HG03066 (cell line): ENCODE results near the gene ANK3.
A peak's percentile ranks its signal among the peaks of the same experiment; 100 is the strongest.

Source experiments
- ATAC-seq: cut with Tn5 transposase; IDR thresholded peaks from one replicate; pipeline ENCODE4 v1.9.1; 2021; ENCODE audit warnings: low read depth; ENCODE audit not compliant: unreplicated experiment

The ANK3 gene

DNA sequence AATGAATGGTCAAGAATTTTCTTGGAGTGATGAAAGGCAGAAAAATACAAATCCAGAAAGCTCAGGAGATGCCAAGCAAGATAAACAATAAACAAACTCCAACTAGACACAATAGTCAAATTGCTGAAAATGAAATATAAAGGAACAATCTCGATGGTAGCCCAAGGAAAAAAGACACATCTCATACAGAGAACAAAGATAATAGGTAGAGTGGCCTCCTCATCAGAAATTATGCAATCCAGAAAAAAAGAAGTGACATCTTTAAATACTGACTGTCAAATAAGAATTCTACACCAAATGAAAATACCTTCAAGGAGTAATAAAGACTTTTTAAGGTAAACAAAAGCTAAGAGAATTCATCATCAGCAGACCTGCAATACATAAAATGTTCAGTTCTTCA lies 150.4 kb downstream of the ANK3 start:
- no peak for ATAC-seq

DNA sequence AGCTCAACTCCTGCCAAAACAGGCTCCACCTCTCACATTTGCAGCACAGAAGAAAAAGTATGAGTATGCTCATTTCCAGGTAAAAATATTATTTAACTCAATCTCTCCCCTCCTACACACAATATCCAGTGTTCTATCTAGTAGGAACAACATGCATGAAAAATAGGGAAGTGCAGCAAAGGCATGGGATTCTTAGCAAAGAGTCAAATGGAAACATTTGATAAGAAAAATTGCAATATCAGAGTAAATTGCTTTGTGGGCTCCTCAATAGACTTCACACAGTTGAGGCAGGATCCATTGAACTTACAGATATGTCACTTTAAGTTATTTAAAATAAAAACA lies 150.9 kb downstream of the ANK3 start:
- no peak for ATAC-seq

DNA sequence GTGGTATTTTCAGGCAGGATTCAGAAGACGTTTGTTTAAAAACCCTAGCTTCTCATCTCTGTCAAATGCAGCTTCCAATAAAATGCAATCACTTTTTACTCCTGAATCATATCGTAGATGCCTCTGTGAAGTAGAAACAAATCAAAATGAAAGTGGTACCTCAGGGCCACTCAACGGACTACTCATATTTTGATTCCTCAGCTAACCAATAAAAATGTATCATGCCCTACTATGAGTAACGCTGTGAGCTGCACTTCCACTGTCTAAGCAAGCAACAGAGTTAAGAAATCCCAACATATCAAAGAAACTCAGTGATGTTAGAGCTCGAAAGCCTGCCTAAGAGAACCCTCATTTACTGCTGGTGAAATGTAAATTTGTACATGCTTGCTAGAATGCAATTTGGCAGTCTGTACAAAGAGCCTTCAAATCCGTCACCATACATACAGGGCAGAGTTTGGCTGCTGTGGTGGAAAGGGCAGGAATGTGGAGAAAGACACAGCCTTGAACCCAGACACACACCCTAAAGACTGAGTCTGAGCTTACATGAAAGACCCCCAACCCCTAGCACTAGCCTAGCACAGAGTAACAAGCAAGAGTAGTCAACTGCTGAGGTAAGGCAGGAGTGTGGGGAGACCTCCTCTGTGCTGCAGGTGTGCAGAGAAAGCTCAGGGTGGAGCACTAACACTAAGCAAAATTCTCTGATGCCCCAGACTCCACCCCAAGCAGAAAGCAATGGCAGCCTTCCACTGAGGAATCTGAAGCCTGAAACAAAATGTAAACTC lies 151.5 kb downstream of the ANK3 start:
- peak; percentile 51 for ATAC-seq

DNA sequence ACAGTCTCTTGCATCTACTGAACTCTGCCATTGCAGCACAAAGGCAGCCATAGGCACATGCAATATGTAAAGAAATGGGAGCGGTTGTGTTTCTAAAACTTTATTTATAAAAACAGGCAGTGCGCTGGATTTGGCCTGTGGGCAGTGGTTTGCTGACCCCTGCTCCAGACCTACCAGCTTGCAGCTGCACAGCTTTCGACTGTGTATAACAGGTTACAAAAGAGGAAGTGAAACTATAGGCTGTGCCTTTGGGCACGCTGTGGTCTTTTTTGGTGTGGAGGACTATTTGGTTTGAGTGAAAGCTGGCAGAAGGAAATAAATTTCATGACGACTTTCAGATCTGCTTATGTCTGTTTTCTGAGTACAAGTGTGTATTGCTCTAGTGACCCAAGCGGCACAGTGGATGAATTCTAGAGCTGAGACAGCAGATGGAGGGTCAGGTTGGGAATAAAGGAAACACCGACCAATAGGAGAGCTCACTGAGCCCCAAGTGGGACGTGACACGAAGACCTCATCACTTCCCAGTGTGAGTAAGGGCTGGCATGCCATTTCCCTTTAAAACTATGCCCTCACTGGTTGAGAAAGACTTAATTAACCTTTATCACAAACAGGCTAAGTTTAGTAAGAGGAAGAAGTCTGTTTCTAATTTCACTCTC lies 152.7 kb downstream of the ANK3 start:
- peak; percentile 92 for ATAC-seq

DNA sequence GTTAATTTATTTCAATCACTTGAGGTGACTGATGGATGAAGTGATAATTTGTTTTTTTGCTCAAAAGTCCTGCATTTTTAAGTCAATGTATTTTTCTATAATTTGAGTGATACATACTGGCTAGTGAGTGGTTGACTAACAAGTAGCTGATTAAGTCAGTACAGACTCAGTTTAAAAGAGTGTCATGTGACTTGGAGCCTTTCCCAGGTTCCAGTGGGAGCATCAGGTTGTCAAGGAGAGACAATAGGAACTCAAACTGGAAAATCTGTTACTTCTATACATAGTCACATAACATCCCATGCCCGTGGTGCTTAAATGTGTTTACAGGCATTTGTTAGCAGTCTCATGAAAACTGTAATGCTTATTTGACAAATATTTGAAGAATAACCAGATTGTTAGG lies 154.7 kb downstream of the ANK3 start:
- ATAC-seq = no peak

DNA sequence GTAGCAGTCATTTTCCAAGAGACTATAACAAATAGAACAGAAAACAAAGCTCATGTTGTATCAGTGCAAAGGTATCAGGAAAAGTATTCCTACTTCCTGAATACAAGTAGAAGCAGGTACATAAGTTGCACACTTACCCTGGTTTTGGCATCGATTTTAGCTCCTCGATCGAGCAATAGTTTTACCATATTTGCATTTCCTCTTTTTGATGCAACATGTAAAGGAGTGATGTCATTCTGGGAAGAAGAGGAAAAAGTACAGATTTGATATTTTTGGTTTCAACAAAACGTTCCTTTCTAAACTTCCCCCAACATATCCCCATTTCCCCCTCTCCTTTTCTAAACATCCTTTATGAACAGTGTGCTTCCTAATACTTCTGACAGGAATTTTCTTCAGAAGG lies 155.1 kb downstream of the ANK3 start:
- no peak for ATAC-seq

DNA sequence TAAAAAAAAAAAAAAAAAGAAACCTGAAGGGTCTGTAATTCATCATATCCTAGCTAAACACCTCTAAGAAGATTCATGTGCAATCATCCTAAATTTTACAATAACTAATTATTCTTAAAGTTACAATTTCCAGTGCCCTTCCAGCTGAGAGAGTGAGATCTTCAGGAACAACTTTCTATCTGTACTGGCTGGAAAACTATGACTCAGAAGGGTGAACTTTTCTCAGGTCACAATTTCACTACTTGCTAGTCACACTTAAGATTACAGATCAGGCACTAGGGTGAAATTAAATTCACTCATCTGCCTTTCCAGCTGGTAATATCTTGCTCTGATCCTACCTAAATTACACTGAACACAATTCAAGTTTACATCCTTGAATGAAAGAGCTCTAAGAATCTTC lies 158.8 kb downstream of the ANK3 start:
- ATAC-seq = no peak

DNA sequence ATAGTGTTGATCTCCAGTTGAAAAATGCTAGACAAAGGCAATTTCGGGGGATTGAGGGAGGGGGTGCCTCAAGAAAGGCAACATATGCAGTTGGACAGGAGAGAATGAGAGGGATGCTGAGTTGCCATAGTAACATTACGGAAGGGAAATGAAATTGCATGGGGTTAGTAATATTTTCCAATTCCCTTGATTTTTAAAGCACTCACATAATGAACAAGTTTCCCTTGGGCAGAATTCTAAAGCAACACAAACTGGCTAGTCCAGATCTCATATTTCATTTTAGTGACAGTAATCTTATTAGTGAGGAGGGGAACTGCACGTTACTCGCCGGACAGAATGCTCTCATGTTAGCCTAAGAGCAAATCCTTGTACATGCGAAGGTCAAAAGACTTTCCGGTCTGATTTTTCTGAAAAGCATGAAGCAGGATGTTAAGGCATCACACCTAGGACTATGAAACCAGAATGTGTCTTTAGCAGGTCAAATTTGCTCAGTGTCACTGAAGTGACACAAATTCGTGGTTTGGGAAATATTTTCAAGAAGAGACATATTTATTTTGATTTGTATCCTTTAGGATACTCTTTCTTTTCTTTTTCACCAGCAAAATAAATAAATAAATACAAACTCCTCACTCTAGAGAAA lies 165.5 kb downstream of the ANK3 start:
- ATAC-seq = no peak

DNA sequence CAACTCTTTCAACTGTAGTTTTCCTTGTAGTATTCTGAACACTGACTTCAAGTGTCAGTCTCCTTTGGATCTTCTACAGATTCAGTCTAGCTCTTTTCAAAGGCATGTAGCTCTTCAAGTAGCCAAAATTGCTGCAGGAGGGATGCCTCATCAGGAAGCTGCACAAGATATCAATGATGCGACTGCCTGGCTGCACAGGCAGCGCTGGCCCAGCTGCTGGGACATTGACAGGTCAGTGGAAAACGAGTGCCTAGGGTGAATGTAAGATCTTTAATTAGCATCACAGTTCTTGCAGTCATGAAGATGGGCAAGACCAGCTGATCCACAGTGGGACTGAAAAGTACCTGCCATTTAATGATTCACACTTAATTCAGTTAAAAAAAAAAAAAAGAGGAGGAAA lies 167.6 kb downstream of the ANK3 start:
- no peak for ATAC-seq

DNA sequence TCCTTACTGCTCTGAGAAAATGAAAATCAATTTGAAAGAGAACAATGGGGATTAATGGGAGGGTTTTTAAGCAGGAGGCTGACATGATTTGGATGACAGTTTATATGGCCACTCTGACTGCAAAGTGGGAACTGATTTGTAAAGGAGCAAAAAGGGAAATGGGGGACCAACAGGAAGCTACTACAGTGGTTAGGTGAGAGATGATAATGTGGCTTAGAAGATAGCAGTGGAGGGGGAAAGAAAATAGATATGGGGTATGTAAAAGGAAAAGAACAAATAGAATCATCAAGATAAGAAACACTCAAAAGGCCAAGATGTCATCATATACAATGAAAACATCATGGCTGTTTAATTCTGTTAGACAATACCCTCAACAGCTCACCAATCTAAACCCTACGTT lies 177.5 kb downstream of the ANK3 start:
- ATAC-seq = no peak

DNA sequence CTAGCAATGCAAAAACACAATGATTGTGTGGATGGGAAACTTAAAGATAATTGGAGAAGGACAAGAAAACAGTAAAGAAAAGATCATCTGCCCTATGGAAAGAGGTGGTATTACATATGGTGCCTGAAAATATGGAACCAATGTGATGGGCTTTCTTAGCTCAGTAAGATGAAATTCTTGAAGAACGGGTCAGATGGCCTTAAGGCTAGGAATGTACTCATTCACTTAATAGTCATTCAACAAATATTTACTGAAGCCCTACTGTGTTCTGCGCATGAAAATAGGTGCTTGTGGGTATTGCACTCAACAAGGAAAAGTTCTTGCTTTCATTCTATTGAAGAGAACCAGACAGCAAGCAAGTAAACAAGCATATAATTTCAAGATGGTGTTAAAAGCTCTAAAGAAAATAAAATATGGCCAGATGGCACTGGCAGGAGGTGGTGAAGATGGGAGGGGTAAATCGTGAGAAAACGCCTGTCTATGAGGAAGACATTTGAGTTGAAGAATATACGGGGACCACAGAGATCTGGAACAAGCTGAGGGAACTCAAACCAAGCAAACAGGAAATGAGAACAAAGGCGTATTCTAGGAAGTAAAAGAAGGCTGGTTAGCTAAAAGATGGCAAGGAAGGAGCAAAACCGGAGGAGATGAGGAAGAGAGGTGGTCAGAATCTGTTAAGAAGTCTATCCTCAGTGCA lies 179.7 kb downstream of the ANK3 start:
- ATAC-seq = no peak

DNA sequence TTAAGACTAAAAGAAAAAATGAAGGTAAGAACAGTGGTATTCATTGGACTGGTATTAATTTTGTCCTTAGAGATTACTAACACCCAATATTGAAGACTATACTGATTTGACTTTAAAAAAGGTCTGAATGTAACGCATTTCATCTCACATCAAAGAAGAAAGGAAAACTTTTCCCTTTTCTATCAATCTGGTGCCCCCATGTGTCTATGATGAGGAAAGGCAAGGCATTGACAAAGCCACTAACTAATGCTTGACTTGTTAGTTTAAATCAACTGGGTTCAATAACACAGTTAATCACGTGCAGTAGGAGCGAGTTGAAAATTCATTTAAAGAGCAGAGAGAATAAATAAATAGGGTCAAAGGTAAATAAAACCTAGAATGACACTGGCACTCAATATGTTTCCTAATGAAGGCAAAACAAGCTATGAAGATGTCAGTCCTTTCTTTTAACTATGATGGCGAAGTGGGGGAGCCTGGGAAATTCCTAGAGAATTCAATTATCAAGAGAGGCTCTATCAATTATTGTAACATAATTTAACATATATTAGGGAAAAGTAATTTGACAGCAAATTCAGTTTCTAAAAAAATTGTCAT lies 180.9 kb downstream of the ANK3 start:
- ATAC-seq = no peak

DNA sequence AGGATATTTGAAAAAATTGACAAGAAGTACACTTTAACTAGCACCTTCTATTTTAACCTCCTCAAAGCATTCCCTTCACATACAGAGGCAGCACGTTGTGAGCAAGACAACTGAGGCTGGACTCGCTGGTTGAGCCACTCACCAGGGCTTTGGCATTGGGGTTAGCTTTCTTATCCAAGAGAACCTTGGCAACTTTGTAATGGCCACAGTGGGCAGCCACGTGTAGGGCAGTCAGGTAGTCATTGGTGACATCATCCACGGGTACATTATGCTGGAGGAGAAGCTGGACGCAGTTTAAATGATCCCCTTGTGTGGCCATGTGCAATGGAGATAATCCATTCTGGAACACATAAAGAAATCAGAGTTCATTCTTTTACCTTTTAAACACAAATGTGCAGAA lies 181.8 kb downstream of the ANK3 start:
- ATAC-seq = no peak

DNA sequence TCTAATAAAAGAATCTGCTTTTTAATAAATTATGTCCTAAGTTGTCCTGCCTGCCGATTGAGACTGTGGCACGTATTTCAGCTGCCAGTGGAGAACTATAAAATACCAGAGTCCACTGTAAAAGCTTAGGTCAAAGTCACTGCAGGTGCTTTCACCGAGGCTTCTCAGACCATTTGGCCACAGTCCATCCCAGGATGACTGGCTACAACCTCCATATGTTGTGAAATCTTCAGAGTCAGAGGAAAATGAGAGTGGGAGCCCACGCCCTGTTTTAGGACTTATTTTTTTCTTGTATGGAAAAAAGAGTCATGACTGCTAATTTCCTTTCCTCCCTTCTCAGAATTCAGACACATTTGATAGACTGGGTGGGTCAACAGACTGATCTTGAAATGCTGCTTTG lies 182.9 kb downstream of the ANK3 start:
- ATAC-seq = no peak

DNA sequence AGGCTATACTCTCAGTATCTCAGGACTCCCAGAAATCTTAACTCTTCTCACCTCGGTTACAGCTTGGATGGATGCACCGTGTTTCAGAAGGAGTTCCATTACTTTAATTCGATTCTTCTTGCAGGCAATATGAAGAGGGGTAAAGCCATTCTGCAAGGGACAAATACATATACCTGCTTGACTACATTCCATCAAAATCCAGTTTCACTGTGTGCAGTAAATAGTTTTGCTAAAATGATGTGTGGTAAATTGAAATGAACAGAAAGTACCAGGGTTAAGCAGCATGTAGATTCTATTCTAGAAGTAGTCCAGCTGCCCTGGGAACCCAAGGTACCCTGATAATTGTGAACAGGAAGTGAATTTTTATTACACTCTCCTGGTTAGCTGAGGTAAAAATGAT lies 183.9 kb downstream of the ANK3 start:
- no peak for ATAC-seq

DNA sequence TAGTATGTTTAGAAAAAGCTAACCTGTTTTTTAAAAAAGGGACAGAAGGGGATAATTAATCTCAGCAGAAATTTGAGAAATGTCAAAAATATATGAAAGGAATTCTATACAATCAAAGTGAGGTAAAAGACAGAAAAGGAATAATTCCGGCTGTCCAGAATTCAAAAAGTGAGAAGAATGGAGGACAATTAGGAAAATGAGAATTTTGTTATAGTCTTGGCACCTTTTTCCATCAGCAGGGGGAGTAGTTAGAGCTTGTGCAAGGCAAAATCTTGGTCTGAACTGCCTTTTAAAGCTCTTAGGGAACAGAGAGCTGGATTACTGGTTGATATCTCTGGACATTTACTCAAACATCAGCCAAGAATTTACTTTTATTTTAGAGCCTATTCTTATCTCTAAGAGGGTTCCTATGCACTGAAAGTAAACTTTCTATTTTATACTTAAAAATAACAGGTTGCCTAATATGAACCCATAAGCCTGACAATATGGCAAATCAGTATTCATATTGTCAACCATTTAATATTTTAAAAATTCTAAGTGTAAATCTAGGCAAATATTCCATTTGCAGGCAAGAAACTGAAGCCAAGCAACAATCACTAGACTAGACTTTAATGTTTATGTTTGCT lies 185.6 kb downstream of the ANK3 start:
- ATAC-seq = no peak

DNA sequence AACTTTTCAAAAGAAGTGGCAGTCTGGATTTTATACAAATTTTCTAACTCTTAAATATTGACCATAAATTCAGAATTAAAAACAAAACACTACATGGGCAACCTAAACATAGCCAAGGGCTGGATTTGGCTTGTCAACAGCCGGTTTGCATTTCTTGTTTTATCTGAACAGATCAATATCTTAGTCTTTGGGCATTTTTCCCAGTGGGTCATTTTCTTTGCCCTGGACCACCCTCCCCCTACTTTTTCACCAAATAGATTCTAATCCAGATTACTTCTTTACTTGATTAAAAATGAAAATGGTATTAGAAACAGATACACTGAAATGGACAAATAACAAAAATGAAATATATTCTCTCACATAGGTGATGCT lies 189.0 kb downstream of the ANK3 start:
- no peak for ATAC-seq

DNA sequence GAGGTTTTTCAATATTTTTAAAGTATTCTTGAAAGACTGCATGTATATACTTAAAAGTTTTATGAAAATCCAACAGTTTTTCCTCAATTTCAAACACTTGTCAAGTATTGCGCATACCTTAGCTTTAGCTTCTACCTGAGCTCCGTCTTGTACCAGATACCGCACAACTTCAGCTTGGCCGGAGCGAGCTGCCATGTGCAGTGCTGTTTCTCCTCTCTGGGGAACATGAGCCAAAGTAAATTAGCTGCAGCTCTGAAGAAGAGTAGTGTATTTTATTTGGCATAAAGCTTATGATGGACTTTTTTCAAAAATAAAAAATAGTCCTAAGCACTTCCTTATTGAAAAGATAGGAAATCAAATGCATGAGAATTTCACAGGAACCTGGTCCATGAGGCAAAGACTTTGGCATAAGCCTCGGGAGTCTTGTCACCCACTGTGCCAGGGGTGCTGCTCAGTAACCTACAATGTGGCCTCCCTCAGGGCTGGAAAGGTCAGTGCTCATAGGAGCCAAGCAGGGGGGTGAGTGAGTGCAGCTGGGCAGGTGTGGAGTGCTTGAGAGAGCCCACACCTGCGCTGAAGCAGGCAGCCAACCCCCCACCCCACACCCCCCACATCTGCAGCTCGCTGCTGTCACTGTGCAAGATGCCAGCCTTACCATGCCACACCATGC lies 189.5 kb downstream of the ANK3 start:
- ATAC-seq = no peak

DNA sequence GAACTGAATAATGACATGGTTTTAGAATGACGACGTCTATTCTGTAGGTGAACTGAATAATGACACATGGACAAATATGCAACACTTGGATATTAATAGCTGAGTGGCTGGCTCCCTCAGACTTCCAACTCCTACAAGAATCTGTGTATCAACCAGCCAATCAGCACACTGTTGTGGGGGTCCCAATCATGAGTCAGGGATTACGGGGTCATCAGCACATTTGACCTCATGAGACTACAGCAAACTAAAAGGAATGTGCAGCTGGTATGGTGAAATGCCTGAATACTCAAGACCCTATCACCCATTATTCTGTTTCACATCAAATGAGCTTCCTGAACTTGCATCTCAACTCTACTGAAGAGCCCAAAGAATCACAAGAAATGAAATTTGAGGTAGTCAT lies 192.5 kb downstream of the ANK3 start:
- no peak for ATAC-seq

DNA sequence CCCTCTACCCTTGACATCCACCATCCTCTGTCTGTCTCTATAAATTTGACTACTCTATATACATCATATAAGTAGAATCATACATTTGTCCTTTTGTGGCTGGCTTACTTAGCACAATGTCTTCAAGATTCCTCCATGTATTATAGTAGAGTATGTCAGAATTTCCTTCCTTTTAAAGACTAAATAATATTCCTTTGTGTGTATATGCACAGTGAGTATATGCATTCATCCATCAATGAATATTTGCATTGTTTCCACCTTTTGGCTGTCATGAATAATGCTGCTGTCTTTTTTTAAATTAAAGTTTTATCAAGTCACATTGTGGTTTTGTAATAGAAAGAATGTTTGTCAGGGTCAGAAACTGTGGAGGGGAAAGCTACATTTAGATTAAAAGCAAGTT lies 195.3 kb downstream of the ANK3 start:
- ATAC-seq = no peak
